GM10847 (cell line): ENCODE measurements around the gene GLIS2.

Experiments used
- POLR2A ChIP-seq: IDR thresholded peaks from 2 replicates; pipeline ENCODE4 v1.6.1; 2011; ENCODE audit not compliant: insufficient read length; ENCODE audit errors: extremely low read depth

The GLIS2 gene

DNA sequence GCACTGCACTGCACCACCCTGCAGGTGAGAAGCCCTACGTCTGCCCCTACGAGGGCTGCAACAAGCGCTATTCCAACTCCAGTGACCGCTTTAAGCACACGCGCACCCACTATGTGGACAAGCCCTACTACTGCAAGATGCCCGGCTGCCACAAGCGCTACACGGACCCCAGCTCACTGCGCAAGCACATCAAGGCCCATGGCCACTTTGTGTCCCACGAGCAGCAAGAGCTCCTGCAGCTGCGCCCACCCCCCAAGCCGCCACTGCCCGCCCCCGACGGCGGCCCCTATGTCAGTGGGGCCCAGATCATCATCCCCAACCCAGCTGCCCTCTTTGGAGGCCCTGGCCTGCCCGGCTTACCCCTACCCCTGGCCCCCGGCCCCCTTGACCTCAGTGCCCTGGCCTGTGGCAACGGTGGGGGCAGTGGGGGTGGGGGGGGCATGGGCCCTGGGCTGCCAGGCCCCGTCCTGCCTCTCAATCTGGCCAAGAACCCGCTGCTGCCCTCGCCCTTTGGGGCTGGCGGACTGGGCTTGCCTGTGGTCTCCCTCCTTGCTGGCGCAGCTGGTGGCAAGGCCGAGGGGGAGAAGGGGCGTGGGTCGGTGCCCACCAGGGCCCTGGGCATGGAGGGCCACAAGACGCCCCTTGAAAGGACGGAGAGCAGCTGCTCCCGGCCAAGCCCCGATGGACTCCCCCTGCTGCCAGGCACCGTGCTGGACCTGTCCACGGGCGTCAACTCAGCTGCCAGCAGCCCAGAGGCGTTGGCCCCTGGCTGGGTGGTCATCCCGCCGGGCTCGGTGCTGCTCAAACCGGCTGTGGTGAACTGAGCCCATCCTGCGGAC is 21.1 kb downstream of the GLIS2 start:
- no peak for TF ChIP-seq POLR2A

DNA sequence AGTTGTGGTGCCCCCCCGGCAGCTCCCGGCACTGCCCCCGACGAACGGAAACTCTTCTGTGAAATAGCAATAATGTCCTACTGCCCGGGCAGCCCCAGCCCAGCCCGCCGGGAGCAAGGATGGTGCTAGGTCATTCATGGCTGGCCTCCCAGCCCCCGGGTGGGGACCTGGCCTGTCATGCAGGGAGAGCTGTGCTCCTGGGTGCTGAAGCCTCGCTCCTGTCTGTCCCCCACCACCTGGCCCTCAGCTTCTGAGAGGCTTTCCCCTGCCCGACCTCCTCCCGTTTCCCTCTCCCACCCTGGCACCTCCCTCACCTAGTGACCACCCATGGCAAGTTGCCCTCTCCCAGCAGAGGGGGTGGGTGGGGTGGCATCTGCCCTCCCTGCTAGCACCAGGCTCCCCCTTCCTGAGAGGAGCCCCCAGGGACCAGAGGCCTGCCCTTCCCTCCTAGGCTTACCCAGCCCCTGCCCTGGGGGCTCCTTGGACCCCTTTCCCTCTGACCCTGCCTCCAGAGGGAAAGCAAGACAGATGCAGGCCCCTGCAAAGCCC is 21.7 kb downstream of the GLIS2 start:
- TF ChIP-seq POLR2A, result no peak

DNA sequence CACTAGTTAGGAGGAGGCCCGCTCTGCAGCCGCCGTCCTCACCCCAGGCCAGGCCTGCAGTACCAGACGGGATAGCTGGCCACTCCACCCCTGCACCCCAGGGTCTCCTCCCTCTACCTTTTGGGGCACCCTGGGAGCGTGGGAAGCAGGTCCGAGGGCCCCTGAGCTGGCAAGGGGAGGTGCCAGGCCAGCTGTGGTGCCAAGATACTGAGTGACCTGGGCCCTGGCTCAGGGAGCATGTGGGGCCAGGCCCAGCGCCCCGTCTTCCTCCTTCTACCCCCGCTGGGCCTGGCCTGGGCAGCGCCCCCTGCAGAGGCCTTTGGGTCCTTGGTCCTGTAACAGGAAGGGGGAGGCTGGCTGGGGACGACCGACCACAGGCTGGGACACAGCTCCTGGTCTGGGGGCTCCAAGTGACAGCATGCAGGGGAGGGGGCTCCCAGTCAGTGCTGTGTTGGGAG is 22.3 kb downstream of the GLIS2 start:
- TF ChIP-seq POLR2A, result no peak

DNA sequence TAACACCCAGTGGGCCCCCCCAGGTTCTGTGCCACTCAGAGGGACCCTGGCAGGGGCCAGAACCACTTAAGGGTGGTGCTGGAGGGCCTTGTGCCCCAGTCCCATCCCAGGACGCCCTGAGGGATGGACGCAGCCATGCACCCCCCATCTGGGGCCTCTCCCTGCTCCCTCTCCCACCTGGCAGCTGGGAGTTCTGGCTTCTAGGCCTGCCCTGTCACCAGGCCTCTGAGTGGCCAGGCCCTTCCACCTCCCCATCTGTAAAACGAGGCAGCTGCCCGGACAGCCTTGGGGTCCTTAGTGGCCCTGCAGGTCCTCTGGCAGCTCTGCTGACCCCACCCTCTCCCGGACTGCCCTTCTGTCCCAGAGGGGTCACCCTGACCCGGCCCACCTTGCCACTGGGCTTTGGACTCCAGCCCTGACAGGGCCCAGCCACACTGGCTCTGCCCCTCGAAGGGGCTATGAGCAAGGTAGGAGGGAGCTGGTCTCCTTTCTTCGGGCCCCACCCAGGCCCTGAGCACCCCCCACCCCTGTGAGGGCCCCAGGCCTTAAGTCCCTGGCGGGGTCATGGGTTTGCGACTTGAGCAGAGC is 22.9 kb downstream of the GLIS2 start:
- TF ChIP-seq POLR2A, result no peak

DNA sequence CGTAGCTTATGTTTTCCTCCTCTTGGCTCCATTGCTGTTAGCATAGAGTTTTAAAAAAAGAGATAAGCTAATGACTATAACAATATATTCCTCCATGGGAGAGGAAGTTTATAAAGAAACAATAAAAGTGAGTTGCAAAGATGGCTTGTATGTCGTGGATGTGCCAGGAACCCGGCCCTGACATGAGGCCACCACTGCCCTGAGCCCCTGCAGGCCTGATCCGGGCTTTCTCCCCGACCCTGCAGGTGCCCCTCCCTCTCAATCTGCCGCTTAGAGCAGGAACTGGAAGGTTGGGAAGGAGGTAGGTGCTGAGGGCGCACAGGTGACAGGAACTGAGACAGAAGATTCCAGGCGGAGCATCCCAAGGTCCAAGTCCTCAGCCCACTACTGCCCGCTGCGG is 23.6 kb downstream of the GLIS2 start:
- no peak for TF ChIP-seq POLR2A

DNA sequence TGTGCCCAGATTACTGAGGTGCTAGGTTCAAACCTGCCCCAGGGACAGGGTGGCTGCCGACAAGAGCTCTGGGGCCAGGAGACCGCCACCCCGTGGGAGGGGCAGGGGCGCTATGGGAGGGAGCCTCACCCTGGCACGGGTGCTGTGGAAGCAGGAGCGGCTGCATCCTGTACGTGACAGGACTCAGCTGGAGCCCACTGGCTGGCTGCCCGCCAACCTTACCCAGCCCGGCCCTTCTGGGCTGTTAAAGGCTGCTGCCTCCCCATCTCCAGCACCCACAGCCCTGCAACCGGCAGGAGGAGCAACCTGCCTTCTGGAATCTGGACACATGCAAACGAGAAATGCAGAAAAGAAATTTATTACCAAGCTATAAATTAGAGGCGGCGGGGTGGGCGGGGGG is 24.0 kb downstream of the GLIS2 start:
- TF ChIP-seq POLR2A, result no peak

DNA sequence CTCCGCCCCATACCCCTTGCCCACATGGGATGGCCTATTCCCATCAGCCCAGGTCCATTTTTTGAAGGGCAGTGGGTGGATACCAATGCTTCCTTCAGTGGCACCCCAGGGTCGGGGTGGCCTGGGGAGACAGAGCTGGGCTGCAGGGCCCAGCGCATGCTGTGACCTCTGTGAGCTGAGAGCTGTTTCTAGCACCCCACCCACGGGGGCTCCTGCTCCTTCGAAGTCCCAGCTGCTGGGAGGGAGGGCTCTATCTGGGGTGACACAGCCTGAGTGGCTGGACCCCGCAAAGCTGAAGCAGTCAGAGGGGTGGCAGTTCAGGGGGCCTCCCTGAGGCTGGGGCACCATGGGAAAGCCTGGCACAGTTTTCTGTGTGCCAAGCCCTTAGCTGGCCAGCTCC is 24.6 kb downstream of the GLIS2 start:
- TF ChIP-seq POLR2A, result no peak

DNA sequence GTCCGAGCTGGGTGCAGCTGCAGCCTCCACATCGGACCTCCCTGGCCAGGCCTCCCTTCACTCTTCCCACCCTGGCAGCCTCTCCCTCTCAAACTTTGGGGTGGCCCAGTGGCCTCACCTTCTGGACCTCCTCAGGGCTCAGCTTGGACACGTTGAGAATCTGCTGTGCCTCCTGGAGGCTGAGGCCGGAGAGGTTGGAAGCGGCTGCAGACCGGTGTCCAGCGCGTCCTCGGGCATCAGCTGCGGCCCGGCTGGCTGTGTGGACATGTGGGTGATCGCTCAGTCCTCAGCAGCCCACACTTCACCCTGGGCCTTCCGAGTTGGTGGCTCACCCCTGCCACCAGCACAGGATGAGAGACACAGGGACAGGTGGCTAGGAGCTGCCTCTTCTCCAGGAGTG is 25.4 kb downstream of the GLIS2 start:
- TF ChIP-seq POLR2A, result no peak

DNA sequence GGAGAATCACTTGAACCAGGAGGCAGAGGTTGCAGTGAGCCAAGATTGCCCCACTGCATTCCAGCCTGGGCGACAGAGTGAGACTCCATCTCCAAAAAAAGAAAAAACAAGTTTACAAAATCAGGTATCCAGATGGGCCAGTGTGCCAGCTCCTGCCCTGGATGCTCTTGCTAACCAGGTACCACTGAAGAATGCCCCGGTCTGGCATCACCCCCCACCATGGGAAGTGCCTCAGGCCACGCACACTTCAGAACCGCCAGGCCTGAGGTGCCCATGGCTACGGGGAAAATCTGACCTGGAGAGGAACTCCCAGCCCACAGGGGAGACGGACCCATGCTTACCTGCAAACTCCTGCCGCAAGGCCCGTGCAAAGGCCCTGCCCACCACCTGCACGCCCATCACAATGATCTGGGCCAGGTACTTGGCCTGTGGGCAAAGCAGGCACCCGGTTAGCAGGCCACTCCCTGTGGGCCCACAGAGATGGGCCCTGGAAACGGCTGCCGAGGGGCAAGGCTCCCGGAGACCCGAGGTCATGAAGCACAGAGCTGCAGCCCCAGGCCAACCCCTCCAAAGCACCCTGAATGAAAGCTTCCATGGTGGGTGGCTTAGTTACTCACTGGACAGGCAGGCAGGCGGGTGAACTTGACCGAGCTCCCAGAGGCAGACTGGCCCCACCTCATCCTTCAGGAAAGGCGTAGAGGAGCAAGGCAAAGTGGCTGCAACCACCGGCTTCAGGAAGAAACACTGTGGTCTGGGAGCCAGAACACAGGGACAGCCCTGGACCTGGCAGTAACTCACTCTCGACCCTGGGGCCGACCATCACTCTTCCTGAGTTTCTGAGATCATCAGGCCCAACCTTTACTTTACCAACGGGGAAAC is 27.2 kb downstream of the GLIS2 start:
- TF ChIP-seq POLR2A, result no peak

DNA sequence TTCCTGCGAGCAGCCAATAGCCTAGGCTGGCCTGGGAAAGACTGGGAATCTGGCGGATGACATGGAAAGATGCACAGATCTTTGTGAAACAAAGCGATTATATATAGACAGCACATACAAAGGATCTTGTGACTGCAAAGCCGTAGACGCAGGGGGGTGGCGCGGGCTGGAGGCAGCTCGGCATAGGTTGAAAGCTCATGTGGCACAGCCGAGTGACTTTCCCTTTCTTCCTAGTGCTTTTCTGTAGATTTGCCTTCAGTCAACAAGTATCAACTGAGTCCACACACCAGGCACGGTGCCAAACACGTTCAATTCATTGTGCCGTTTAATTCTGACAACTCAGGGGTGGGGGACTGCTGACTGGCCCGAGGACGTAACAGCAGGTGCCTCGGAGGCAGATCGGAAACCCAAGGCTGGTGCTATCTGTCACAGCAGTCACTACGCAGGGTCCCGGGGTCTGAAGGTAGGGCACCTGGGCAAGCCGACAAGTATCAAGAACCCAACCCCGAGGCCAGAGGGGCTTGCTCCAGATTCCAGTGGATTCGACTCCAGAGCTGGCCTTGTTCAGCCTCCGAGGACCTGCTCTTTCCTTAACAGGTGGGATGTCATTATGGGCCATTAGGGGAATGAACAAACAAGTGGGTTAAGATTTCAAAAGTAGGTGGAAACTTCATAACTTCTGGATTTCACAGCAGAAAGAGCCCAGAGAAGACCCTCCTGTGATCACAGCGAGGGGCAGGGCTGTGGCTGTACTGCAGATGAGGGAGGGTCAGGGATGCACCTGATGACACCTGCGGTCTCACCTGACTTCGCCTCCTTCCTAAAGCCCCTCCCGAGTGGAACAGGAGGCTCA is 29.3 kb downstream of the GLIS2 start:
- TF ChIP-seq POLR2A, result no peak

DNA sequence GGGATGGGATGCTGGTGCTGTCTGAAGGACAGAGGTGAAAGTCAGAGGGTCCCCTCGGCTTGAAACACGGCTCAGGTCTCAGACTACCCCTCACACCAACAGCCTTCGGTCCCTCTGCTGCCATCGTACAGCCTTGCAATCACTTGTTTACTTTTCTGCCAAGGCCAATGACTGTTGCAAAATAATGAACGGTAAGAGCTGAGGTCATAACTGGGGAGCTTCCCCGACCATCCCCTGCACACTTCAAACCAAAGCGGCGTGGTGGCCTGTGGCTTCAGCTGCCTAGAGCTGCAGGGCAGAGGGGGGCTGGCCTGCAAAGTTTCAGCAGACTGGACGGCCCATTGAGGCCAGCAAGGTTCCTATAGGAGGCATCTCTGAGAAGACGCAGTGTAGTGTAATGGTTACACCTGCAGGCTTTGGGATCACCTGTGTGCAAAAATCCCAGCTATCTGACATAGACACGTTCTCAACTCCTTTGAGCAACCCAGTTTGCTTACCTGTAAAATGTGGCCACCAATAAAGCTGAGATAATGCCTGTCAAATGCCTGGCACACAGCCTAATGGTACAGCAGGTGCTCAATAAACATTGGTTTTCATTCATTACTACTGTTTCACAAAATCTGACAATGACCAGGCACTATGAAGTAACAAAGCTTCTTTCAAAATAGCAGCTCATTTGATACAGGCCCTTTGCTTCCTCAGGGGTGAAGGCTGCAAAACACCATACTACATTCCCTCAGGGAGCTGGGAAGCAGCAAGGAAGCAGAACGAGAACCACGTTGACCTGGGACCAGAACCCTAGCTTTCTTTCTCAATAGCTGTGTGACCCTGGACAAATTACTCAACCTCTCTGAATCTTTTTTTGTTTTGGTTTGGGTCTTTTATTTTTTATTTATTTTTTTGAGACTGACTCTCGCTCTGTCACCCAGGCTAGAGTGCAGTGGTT is 30.2 kb downstream of the GLIS2 start:
- no peak for TF ChIP-seq POLR2A

DNA sequence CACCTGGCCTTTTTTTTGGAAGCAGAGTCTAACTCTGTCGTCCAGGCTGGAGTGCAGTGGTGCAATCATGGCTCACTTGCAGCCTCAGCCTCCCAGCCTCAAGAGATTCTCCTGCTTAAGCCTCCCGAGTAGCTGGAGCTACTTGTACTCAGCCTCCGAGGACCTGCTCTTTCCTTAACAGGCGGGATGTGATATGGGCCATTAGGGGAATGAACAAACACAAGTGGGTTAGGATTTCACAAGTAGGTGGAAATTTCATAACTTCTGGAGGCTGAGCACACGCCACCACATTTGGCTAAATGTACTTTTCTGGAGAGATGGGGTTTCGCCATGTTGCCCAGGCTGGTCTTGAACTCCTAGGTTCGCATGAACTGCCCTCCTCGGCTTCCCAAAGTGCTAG is 31.1 kb downstream of the GLIS2 start:
- no peak for TF ChIP-seq POLR2A

DNA sequence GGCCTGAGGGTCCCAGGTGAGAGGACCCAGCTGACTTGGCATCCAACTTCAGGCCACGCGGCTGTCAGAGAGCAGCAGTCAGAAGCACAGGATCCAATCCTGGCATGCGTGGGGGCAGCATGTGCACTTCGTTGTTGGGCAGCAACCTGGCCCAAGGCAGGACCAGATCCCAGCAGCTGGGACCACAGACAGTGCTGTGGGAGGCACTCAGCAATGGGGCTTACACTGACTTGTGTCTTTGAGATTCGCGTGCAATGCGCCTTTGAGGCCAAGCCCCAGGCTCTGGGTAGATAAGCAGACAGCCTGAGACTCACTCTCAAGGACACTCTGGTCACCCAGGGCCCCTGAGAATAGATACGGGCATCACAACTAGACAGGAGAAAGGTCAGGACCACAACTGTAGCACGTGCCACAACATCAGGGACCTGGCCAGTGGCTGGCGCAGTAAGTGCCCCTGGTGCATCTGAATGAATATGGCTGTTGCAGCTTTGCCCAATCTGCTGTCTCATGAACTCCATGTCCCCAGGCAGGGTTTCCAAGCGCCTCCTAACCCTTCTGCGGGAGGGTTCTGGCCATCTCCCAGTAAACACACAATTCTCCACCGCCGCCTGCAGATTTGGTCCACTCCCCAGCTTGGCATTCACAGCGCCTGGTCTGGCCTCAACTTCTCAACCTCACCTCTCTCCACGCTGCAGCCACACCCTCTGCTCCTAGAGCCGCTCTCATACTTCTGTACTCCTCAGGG is 32.1 kb downstream of the GLIS2 start:
- TF ChIP-seq POLR2A, result no peak

DNA sequence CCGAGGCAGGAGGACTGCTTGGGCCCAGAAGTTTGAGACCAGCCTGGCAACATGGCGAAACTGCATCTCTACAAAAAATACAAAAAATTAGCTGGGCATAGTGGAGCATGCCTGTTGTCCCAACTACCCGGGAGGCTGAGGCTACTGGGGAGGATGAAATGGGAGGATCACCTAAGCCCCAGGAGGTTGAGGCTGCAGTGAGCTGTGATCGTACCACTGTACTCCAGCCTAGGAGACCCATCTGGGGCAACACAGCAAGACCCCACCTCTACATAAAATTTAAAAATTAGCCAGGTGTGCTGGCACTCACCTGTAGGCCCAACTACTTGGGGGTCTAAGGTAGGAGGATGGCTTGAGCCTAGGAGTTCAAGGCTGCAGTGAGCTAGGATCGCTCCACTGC is 33.5 kb downstream of the GLIS2 start:
- TF ChIP-seq POLR2A, result no peak
